ENCODE data around the gene S100A2. TPM values are rescaled to one million over a fixed set of nuclear protein-coding genes. Genes with fewer than 3 reads are reported as not detected.

S100A2 gene
- total and polyA plus RNA-seq, 2 experiments from 2014 or later = 0.66 to 0.89 TPM

DNA sequence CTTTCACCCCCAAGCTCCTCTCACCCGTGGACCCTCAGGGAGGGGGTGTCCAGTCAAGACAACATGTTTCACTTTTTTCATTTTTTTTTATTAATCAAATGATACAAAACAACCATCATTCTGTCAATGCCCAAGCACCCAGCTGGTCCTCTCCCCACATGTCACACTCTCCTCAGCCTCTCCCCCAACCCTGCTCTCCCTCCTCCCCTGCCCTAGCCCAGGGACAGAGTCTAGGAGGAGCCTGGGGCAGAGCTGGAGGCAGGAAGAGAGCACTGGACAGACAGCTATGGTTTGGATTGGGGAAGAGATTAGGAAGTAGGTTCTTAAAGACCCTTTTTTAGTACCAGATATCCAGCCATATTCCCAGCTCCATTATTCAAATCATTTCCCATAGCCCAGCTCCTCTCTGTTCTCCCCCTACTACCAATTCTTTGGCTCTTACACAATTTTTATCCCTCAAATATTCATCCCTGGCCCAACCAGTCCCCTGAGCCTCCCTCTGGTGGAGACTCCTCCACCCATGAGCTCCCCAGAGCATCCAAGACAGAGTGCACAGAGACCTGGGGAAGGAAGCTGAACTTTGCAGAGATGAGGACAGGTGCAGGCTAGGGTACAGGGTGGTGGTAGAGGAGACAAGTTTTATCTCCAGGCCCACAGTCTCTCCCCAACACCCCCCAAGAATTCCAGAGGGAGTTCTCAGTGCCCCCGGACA, 48.7 kb upstream of the S100A2 start (continued):
- TF ChIP-seq, protein P1, sequence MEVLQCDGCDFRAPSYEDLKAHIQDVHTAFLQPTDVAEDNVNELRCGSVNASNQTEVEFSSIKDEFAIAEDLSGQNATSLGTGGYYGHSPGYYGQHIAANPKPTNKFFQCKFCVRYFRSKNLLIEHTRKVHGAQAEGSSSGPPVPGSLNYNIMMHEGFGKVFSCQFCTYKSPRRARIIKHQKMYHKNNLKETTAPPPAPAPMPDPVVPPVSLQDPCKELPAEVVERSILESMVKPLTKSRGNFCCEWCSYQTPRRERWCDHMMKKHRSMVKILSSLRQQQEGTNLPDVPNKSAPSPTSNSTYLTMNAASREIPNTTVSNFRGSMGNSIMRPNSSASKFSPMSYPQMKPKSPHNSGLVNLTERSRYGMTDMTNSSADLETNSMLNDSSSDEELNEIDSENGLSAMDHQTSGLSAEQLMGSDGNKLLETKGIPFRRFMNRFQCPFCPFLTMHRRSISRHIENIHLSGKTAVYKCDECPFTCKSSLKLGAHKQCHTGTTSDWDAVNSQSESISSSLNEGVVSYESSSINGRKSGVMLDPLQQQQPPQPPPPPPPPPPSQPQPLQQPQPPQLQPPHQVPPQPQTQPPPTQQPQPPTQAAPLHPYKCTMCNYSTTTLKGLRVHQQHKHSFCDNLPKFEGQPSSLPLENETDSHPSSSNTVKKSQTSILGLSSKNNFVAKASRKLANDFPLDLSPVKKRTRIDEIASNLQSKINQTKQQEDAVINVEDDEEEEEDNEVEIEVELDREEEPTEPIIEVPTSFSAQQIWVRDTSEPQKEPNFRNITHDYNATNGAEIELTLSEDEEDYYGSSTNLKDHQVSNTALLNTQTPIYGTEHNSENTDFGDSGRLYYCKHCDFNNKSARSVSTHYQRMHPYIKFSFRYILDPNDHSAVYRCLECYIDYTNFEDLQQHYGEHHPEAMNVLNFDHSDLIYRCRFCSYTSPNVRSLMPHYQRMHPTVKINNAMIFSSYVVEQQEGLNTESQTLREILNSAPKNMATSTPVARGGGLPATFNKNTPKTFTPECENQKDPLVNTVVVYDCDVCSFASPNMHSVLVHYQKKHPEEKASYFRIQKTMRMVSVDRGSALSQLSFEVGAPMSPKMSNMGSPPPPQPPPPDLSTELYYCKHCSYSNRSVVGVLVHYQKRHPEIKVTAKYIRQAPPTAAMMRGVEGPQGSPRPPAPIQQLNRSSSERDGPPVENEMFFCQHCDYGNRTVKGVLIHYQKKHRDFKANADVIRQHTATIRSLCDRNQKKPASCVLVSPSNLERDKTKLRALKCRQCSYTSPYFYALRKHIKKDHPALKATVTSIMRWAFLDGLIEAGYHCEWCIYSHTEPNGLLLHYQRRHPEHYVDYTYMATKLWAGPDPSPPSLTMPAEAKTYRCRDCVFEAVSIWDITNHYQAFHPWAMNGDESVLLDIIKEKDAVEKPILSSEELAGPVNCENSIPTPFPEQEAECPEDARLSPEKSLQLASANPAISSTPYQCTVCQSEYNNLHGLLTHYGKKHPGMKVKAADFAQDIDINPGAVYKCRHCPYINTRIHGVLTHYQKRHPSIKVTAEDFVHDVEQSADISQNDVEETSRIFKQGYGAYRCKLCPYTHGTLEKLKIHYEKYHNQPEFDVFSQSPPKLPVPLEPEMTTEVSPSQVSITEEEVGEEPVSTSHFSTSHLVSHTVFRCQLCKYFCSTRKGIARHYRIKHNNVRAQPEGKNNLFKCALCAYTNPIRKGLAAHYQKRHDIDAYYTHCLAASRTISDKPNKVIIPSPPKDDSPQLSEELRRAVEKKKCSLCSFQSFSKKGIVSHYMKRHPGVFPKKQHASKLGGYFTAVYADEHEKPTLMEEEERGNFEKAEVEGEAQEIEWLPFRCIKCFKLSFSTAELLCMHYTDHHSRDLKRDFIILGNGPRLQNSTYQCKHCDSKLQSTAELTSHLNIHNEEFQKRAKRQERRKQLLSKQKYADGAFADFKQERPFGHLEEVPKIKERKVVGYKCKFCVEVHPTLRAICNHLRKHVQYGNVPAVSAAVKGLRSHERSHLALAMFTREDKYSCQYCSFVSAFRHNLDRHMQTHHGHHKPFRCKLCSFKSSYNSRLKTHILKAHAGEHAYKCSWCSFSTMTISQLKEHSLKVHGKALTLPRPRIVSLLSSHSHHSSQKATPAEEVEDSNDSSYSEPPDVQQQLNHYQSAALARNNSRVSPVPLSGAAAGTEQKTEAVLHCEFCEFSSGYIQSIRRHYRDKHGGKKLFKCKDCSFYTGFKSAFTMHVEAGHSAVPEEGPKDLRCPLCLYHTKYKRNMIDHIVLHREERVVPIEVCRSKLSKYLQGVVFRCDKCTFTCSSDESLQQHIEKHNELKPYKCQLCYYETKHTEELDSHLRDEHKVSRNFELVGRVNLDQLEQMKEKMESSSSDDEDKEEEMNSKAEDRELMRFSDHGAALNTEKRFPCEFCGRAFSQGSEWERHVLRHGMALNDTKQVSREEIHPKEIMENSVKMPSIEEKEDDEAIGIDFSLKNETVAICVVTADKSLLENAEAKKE (CRISPR knock-in tag; IDR thresholded peaks at IDR 0.05) = no peak
- TF ChIP-seq STAT1 (IDR thresholded peaks at IDR 0.05; ENCODE audit: unreplicated experiment) (no peak), EZH2 (IDR thresholded peaks at IDR 0.05; ENCODE audit: low read depth, unreplicated experiment) (no peak), ZNF331 (CRISPR knock-in tag; IDR thresholded peaks at IDR 0.05; ENCODE audit: low read depth) (no peak), POLR2AphosphoS5 (IDR thresholded peaks at IDR 0.05; ENCODE audit: low read depth) (no peak), NANOG (IDR thresholded peaks at IDR 0.05; ENCODE audit: borderline replicate concordance) (no peak)

DNA sequence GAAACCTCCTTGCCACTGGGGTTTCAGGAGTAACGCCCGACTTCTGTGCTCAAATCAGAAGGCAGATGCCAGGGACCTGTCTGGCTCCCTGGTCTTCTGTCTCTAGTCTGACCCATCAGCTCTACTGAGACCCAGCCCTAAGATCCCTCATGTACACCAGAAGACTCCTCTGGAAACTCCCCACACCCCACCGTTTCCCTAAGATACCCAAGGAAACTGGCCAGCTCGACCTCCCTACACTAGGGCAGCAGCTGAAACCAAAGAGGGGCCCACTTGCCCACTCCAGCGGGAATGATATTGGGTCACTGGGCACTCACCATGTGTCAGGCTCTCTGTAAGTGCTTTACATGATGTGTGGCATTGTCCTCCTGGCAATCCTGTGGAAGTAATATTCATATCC, 47.8 kb upstream of the S100A2 start:
- no peaks in the 10 kb centered on the region for H3K9me2 ChIP-seq (ENCODE audit: insufficient read depth)
- no peaks in the 10 kb centered on the region; the same call in 1 of the 2 replicates for H3F3A ChIP-seq (replicated peaks; ENCODE audit: low read depth)
- Mint-ChIP-seq H3K4me3 (no peak overlapping the region), H3K36me3 (ENCODE audit: low read depth) (peaks cover 2% of the 10 kb centered on the region; the same call in 2 of the 3 replicates), H3K27ac (no peak overlapping the region), H3K27me3 (ENCODE audit: insufficient read depth, low read depth, poor library complexity) (peaks cover 20% of the 10 kb centered on the region), H3K9me3 (no peaks in the 10 kb centered on the region), H3K4me1 (peaks cover 53% of the 10 kb centered on the region)
- H3K36me3 ChIP-seq (ENCODE audit: insufficient read depth) = no peaks in the 10 kb centered on the region
- no peaks in the 10 kb centered on the region for H3K27me3 ChIP-seq (ENCODE audit: insufficient read depth)
- no peak for DNase-seq (ENCODE audit: low spot score)
- no peak overlapping the region for H3K27ac ChIP-seq (ENCODE audit: low read depth)
- peak overlapping the region; percentile 85 for H2AFZ ChIP-seq
- H3K4me3 ChIP-seq = no peak overlapping the region
- ATAC-seq = no peak
- H3K4me2 ChIP-seq = peak overlapping the region; percentile 69; the same call in 1 of the 2 replicates
- no peaks in the 10 kb centered on the region for H4K20me1 ChIP-seq (replicated peaks; ENCODE audit: insufficient read depth)
- peaks cover 26% of the 10 kb centered on the region for H3K4me1 ChIP-seq (ENCODE audit: insufficient read depth)
- no peaks in the 10 kb centered on the region for H3K79me2 ChIP-seq (replicated peaks; ENCODE audit: insufficient read depth)
- TF ChIP-seq, protein P2, sequence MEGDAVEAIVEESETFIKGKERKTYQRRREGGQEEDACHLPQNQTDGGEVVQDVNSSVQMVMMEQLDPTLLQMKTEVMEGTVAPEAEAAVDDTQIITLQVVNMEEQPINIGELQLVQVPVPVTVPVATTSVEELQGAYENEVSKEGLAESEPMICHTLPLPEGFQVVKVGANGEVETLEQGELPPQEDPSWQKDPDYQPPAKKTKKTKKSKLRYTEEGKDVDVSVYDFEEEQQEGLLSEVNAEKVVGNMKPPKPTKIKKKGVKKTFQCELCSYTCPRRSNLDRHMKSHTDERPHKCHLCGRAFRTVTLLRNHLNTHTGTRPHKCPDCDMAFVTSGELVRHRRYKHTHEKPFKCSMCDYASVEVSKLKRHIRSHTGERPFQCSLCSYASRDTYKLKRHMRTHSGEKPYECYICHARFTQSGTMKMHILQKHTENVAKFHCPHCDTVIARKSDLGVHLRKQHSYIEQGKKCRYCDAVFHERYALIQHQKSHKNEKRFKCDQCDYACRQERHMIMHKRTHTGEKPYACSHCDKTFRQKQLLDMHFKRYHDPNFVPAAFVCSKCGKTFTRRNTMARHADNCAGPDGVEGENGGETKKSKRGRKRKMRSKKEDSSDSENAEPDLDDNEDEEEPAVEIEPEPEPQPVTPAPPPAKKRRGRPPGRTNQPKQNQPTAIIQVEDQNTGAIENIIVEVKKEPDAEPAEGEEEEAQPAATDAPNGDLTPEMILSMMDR (conservative IDR thresholded peaks at IDR 0.05; ENCODE audit: low read depth in 2 of 2) = no peak
- TF ChIP-seq EZH2 (IDR thresholded peaks at IDR 0.05; ENCODE audit: low read depth, unreplicated experiment) = no peak
- TF ChIP-seq POLR2AphosphoS5 (IDR thresholded peaks at IDR 0.05; ENCODE audit: low read depth) = no peak

Data from GM23338 (cell line).